Measurements from ENCODE around the gene PTPRD. TPM values are rescaled to one million over a fixed set of nuclear protein-coding genes. Genes with fewer than 3 reads are reported as not detected.

The PTPRD gene
- polyA plus RNA-seq, 3 donors: 114 to 130 (median 117) TPM

GRCh38 chr9:8653855-8654254 lies 1958.9 kb downstream of the PTPRD start:
- DNase-seq (ENCODE audit: extremely low read depth in 1 of 11, low read depth in 9 of 11, low spot score in 4 of 11): no peak

GRCh38 chr9:8653111-8653510 lies 1959.7 kb downstream of the PTPRD start:
- no peak for DNase-seq (ENCODE audit: extremely low read depth in 1 of 11, low read depth in 9 of 11, low spot score in 4 of 11)

GRCh38 chr9:8652255-8652654 lies 1960.5 kb downstream of the PTPRD start:
- DNase-seq (ENCODE audit: extremely low read depth in 1 of 11, low read depth in 9 of 11, low spot score in 4 of 11): no peak

GRCh38 chr9:8651846-8652215 lies 1961.0 kb downstream of the PTPRD start:
- no peak for DNase-seq (ENCODE audit: extremely low read depth in 1 of 11, low read depth in 9 of 11, low spot score in 4 of 11)

- no peak for DNase-seq (ENCODE audit: extremely low read depth in 1 of 11, low read depth in 9 of 11, low spot score in 4 of 11)
Observed at GRCh38 chr9:8651070-8651845, 1961.5 kb downstream of the PTPRD start.

GRCh38 chr9:8649807-8650206 lies 1963.0 kb downstream of the PTPRD start:
- no peak for DNase-seq (ENCODE audit: extremely low read depth in 1 of 11, low read depth in 9 of 11, low spot score in 4 of 11)

GRCh38 chr9:8649160-8649559 lies 1963.6 kb downstream of the PTPRD start:
- DNase-seq (ENCODE audit: extremely low read depth in 1 of 11, low read depth in 9 of 11, low spot score in 4 of 11): no peak

- DNase-seq (ENCODE audit: extremely low read depth in 1 of 11, low read depth in 9 of 11, low spot score in 4 of 11): no peak
Observed at GRCh38 chr9:8648271-8648845, 1964.4 kb downstream of the PTPRD start.

GRCh38 chr9:8647824-8648223 lies 1965.0 kb downstream of the PTPRD start:
- no peak for DNase-seq (ENCODE audit: extremely low read depth in 1 of 11, low read depth in 9 of 11, low spot score in 4 of 11)

- no peak for DNase-seq (ENCODE audit: extremely low read depth in 1 of 11, low read depth in 9 of 11, low spot score in 4 of 11)
Observed at GRCh38 chr9:8644571-8644970, 1968.2 kb downstream of the PTPRD start.

- DNase-seq (ENCODE audit: extremely low read depth in 1 of 11, low read depth in 9 of 11, low spot score in 4 of 11): no peak
Observed at GRCh38 chr9:8643896-8644295, 1968.9 kb downstream of the PTPRD start.

- DNase-seq (ENCODE audit: extremely low read depth in 1 of 11, low read depth in 9 of 11, low spot score in 4 of 11): no peak
Observed at GRCh38 chr9:8643464-8643863, 1969.3 kb downstream of the PTPRD start.

GRCh38 chr9:8640761-8641160 lies 1972.0 kb downstream of the PTPRD start:
- no peak for DNase-seq (ENCODE audit: extremely low read depth in 1 of 11, low read depth in 9 of 11, low spot score in 4 of 11)

- no peak for DNase-seq (ENCODE audit: extremely low read depth in 1 of 11, low read depth in 9 of 11, low spot score in 4 of 11)
Observed at GRCh38 chr9:8637626-8638025, 1975.2 kb downstream of the PTPRD start.

GRCh38 chr9:8633784-8634183 lies 1979.0 kb downstream of the PTPRD start:
- no peak for DNase-seq (ENCODE audit: extremely low read depth in 1 of 11, low read depth in 9 of 11, low spot score in 4 of 11)

- DNase-seq (ENCODE audit: extremely low read depth in 1 of 11, low read depth in 9 of 11, low spot score in 4 of 11): no peak
Observed at GRCh38 chr9:8632493-8632892, 1980.3 kb downstream of the PTPRD start.

- DNase-seq (ENCODE audit: extremely low read depth in 1 of 11, low read depth in 9 of 11, low spot score in 4 of 11): no peak
Observed at GRCh38 chr9:8628791-8629190, 1984.0 kb downstream of the PTPRD start.

GRCh38 chr9:8627976-8628679 lies 1984.7 kb downstream of the PTPRD start:
- no peak for DNase-seq (ENCODE audit: extremely low read depth in 1 of 11, low read depth in 9 of 11, low spot score in 4 of 11)

GRCh38 chr9:8622871-8623270 lies 1989.9 kb downstream of the PTPRD start:
- no peak for DNase-seq (ENCODE audit: extremely low read depth in 1 of 11, low read depth in 9 of 11, low spot score in 4 of 11)

- no peak for DNase-seq (ENCODE audit: extremely low read depth in 1 of 11, low read depth in 9 of 11, low spot score in 4 of 11)
Observed at GRCh38 chr9:8622222-8622802, 1990.5 kb downstream of the PTPRD start.

Measured in renal cortex interstitium (tissue), 11 donors.